ENCODE data around the gene KSR1. TPM values are rescaled to one million over a fixed set of nuclear protein-coding genes. Genes with fewer than 3 reads are reported as not detected.

The KSR1 gene
- total RNA-seq, 3 donors from 2014 or later: 14.1 to 36.4 (median 24.0) TPM

DNA sequence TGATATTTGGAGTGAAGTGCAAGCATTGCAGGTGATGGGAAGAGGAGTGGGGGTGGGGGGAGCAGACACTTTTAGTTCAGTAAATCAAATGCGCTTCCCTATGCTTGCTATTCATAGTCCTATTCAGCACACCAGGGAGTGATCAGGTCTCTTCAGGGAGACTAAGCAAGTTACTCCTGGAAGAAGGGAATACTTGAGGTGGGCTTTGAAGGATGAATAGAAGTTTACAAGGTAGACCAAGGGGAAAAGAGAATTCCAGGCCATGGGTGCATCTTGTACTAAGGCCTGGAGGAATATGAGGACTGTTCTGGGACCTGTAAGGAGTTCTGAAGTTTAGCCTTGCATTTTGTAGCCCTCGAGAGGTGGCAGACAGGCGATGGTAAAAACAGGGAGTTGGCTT lies 134.6 kb downstream of the KSR1 start:
- TF ChIP-seq, protein P1, sequence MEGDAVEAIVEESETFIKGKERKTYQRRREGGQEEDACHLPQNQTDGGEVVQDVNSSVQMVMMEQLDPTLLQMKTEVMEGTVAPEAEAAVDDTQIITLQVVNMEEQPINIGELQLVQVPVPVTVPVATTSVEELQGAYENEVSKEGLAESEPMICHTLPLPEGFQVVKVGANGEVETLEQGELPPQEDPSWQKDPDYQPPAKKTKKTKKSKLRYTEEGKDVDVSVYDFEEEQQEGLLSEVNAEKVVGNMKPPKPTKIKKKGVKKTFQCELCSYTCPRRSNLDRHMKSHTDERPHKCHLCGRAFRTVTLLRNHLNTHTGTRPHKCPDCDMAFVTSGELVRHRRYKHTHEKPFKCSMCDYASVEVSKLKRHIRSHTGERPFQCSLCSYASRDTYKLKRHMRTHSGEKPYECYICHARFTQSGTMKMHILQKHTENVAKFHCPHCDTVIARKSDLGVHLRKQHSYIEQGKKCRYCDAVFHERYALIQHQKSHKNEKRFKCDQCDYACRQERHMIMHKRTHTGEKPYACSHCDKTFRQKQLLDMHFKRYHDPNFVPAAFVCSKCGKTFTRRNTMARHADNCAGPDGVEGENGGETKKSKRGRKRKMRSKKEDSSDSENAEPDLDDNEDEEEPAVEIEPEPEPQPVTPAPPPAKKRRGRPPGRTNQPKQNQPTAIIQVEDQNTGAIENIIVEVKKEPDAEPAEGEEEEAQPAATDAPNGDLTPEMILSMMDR (IDR thresholded peaks at IDR 0.05): no peak
- no peak for TF ChIP-seq POLR2A (IDR thresholded peaks at IDR 0.05)
- no peak for TF ChIP-seq POLR2AphosphoS5 (IDR thresholded peaks at IDR 0.05)
- intact Hi-C loops (cut with DNase I; ENCODE audit: low total_unique reads): no loop called here
- Histone ChIP-seq H3K9me3 (no peaks in the 10 kb centered on the region), H3K4me3 (no peak overlapping the region), H3K27ac (no peak overlapping the region), H3K36me3 (no peaks in the 10 kb centered on the region), H3K27me3 (no peaks in the 10 kb centered on the region), H3K4me1 (no peaks in the 10 kb centered on the region)
- DNase-seq (ENCODE audit: low spot score in 2 of 2): no peak

DNA sequence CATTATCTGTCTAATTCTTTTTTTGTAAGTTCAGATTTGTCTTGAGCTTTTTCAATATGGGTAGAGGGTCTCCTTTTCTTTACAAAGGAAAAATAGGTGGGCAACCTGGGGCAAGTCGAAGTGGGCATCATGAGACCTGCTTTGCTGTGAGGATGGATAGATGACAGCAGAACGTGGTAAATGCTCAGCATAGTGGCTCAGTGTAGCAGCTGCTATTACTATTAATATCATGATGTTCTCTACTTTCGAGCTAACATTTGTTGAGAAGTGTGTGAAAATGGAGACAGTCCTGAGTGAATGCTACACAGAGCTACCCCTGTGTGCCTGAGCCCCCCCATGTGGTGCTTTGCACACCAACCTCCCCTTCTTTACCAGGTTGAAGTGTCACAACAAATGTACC lies 135.7 kb downstream of the KSR1 start:
- H3K9me3 ChIP-seq: no peaks in the 10 kb centered on the region
- no peaks in the 10 kb centered on the region for H3K36me3 ChIP-seq
- no peaks in the 10 kb centered on the region for H3K4me1 ChIP-seq
- H3K27ac ChIP-seq: no peak overlapping the region
- TF ChIP-seq POLR2AphosphoS5 (IDR thresholded peaks at IDR 0.05) (no peak), POLR2A (IDR thresholded peaks at IDR 0.05) (no peak)
- TF ChIP-seq, protein P1 (IDR thresholded peaks at IDR 0.05): no peak
- DNase-seq (ENCODE audit: low spot score in 2 of 2): no peak
- no peaks in the 10 kb centered on the region for H3K27me3 ChIP-seq
- no peak overlapping the region for H3K4me3 ChIP-seq
- intact Hi-C loops (cut with DNase I; ENCODE audit: low total_unique reads): no loop called here

DNA sequence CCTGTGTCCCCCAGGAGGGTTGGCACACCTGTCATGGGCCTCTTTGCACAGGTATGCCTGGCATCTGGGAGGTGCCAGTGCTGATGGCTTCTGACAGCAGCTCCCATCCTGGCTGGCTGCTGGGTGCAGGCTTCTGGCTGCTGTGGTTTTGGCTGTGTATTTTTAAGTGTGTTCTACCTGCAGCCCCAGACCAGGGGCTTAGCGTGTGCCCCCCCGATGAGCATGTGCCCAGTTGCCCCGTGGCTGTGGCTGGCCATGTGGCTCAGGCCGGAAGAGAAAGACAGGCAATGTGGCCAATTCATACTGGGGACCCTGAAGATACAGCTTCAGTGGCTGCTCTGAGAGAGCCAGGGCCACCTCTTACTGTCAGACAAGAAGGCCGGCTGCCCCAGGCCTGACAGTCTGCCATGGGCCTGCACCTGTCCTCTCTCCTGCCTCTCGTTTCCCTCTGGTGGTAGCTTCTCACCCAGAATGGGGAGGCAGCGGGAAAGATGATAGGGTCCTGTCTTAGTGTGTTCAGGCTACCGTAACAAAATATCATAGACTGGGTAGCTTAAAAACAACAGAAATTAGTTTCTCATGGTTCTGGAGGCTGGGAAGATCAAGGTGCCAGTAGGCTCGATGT lies 137.1 kb downstream of the KSR1 start:
- no peak overlapping the region for H3K4me3 ChIP-seq
- H3K4me1 ChIP-seq: no peaks in the 10 kb centered on the region
- intact Hi-C loops (cut with DNase I; ENCODE audit: low total_unique reads): no loop called here
- DNase-seq (ENCODE audit: low spot score in 2 of 2): no peak
- H3K27me3 ChIP-seq: no peaks in the 10 kb centered on the region
- H3K36me3 ChIP-seq: peaks cover 3% of the 10 kb centered on the region
- TF ChIP-seq POLR2AphosphoS5 (IDR thresholded peaks at IDR 0.05) (no peak), POLR2A (IDR thresholded peaks at IDR 0.05) (no peak)
- TF ChIP-seq, protein P1 (IDR thresholded peaks at IDR 0.05): no peak
- no peaks in the 10 kb centered on the region for H3K9me3 ChIP-seq
- H3K27ac ChIP-seq: no peak overlapping the region

DNA sequence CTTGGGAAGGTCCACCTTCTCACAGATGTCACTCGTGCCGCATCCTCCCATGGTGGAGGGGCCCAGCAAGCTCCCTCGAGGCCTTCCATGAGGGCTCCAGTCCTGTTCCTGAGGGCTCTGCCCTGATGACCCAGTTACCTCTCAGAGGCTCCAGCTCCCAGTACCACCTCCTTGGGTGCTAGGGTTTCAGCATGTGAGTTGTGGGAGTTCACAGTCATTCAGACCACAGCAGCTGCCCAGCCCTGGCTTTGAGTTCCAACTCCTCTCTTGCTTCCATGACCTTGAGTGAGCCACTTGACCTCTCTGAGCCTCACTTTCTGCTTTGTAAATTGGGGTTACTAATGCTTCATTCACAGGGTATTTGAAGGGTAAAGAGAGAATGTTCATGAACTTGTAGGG lies 137.6 kb downstream of the KSR1 start:
- TF ChIP-seq POLR2A (IDR thresholded peaks at IDR 0.05): no peak
- TF ChIP-seq POLR2AphosphoS5 (IDR thresholded peaks at IDR 0.05): no peak
- TF ChIP-seq, protein P1 (IDR thresholded peaks at IDR 0.05): no peak
- Histone ChIP-seq H3K4me1 (no peaks in the 10 kb centered on the region), H3K4me3 (no peak overlapping the region), H3K27ac (no peak overlapping the region), H3K9me3 (no peaks in the 10 kb centered on the region), H3K27me3 (no peaks in the 10 kb centered on the region), H3K36me3 (peaks cover 3% of the 10 kb centered on the region)
- intact Hi-C loops (cut with DNase I; ENCODE audit: low total_unique reads): no loop called here
- DNase-seq (ENCODE audit: low spot score in 2 of 2): no peak

DNA sequence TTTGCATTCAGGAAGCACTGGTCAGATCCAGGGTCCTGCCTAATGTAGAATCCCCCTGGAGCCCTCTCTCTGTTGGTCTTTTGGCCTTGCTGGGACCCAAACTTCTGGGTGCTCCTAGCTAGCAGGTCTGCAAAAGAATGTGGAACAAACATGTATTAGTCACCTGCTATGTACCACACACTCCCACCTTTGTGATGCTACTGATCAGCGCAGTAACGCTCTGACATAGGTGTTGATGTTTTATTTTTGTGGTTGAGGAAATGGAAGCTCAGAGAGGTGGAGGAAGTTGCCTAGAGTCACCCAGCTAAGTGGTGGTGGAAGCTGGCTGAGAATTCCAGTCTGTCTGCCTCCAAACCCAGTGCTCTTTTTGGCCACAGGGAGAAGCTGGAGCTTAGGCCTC lies 139.0 kb downstream of the KSR1 start:
- H3K9me3 ChIP-seq: no peaks in the 10 kb centered on the region
- H3K36me3 ChIP-seq: peaks cover 3% of the 10 kb centered on the region
- no peak for DNase-seq (ENCODE audit: low spot score in 2 of 2)
- H3K4me1 ChIP-seq: no peaks in the 10 kb centered on the region
- no peaks in the 10 kb centered on the region for H3K27me3 ChIP-seq
- no peak overlapping the region for H3K4me3 ChIP-seq
- TF ChIP-seq, protein P1 (IDR thresholded peaks at IDR 0.05): no peak
- TF ChIP-seq POLR2A (IDR thresholded peaks at IDR 0.05) (no peak), POLR2AphosphoS5 (IDR thresholded peaks at IDR 0.05) (no peak)
- intact Hi-C loops (cut with DNase I; ENCODE audit: low total_unique reads): no loop called here
- H3K27ac ChIP-seq: no peak overlapping the region

Measured in breast epithelium (tissue), 4 donors.